ENCODE data around the gene DACT2. TPM values are rescaled to one million over a fixed set of nuclear protein-coding genes. Genes with fewer than 3 reads are reported as not detected.

DACT2 gene
- total RNA-seq, 1 donor from 2014 or later, result 0.36 TPM

GRCh38 chr6:168333039-168333438 is 13.5 kb upstream of the DACT2 start:
- Mint-ChIP-seq H3K36me3 (no peaks in the 10 kb centered on the region), H3K27ac (no peak overlapping the region), H3K4me1 (peaks cover 8% of the 10 kb centered on the region), H3K9me3 (no peaks in the 10 kb centered on the region), H3K4me3 (no peak overlapping the region), H3K27me3 (ENCODE audit: insufficient read depth, low read depth) (peaks cover 2% of the 10 kb centered on the region)
- Histone ChIP-seq H3F3A (ENCODE audit: low read depth) (no peaks in the 10 kb centered on the region), H3K4me1 (peaks cover 12% of the 10 kb centered on the region), H3K27ac (no peak overlapping the region), H3K4me3 (no peak overlapping the region), H3K9ac (no peak overlapping the region), H3K9me3 (ENCODE audit: low read depth) (no peaks in the 10 kb centered on the region), H4K20me1 (ENCODE audit: low read depth) (no peaks in the 10 kb centered on the region), H3K79me2 (ENCODE audit: low read depth) (no peaks in the 10 kb centered on the region), H3K4me2 (no peak overlapping the region), H2AFZ (replicated peaks) (no peak overlapping the region), H3K36me3 (no peaks in the 10 kb centered on the region), H3K27me3 (no peaks in the 10 kb centered on the region)
- DNase-seq (ENCODE audit: low spot score), result peak; percentile 43
- TF ChIP-seq EZH2 (IDR thresholded peaks at IDR 0.05) (no peak), CTCF (IDR thresholded peaks at IDR 0.05) (peak; percentile 62), EZH2phosphoT487 (IDR thresholded peaks at IDR 0.05) (no peak)

- Mint-ChIP-seq H3K27ac (no peak overlapping the region), H3K4me3 (no peak overlapping the region), H3K4me1 (peaks cover 10% of the 10 kb centered on the region), H3K27me3 (ENCODE audit: insufficient read depth, low read depth) (peaks cover 2% of the 10 kb centered on the region), H3K9me3 (no peaks in the 10 kb centered on the region), H3K36me3 (no peaks in the 10 kb centered on the region)
- Histone ChIP-seq H3K9ac (no peak overlapping the region), H3K79me2 (ENCODE audit: low read depth) (no peaks in the 10 kb centered on the region), H2AFZ (replicated peaks) (no peak overlapping the region), H3K27me3 (no peaks in the 10 kb centered on the region), H3K4me1 (peaks cover 12% of the 10 kb centered on the region), H3K27ac (no peak overlapping the region), H4K20me1 (ENCODE audit: low read depth) (no peaks in the 10 kb centered on the region), H3K9me3 (ENCODE audit: low read depth) (no peaks in the 10 kb centered on the region), H3K4me2 (peak overlapping the region; percentile 14), H3K36me3 (no peaks in the 10 kb centered on the region), H3K4me3 (no peak overlapping the region), H3F3A (ENCODE audit: low read depth) (no peaks in the 10 kb centered on the region)
- peak; percentile 68 for DNase-seq (ENCODE audit: low spot score)
- TF ChIP-seq CTCF (IDR thresholded peaks at IDR 0.05) (no peak), EZH2phosphoT487 (IDR thresholded peaks at IDR 0.05) (no peak), EZH2 (IDR thresholded peaks at IDR 0.05) (no peak)
Observed at GRCh38 chr6:168332020-168332419, 12.4 kb upstream of the DACT2 start.

GRCh38 chr6:168331058-168331457 is 11.5 kb upstream of the DACT2 start:
- Mint-ChIP-seq H3K36me3 (no peaks in the 10 kb centered on the region), H3K9me3 (no peaks in the 10 kb centered on the region), H3K27me3 (ENCODE audit: insufficient read depth, low read depth) (peaks cover 2% of the 10 kb centered on the region), H3K27ac (no peak overlapping the region), H3K4me1 (peaks cover 20% of the 10 kb centered on the region), H3K4me3 (no peak overlapping the region)
- Histone ChIP-seq H3K36me3 (no peaks in the 10 kb centered on the region), H3K4me2 (no peak overlapping the region), H3K27me3 (no peaks in the 10 kb centered on the region), H3F3A (ENCODE audit: low read depth) (no peaks in the 10 kb centered on the region), H3K9me3 (ENCODE audit: low read depth) (no peaks in the 10 kb centered on the region), H3K27ac (no peak overlapping the region), H3K4me3 (no peak overlapping the region), H3K4me1 (peaks cover 20% of the 10 kb centered on the region), H3K79me2 (ENCODE audit: low read depth) (no peaks in the 10 kb centered on the region), H2AFZ (replicated peaks) (no peak overlapping the region), H4K20me1 (ENCODE audit: low read depth) (no peaks in the 10 kb centered on the region), H3K9ac (no peak overlapping the region)
- DNase-seq (ENCODE audit: low spot score), result no peak
- TF ChIP-seq EZH2 (IDR thresholded peaks at IDR 0.05) (no peak), CTCF (IDR thresholded peaks at IDR 0.05) (no peak), EZH2phosphoT487 (IDR thresholded peaks at IDR 0.05) (no peak)

Measured in neural progenitor cell (in vitro differentiated cells).